Measurements from ENCODE around the gene LIN7C.

Gene LIN7C

DNA sequence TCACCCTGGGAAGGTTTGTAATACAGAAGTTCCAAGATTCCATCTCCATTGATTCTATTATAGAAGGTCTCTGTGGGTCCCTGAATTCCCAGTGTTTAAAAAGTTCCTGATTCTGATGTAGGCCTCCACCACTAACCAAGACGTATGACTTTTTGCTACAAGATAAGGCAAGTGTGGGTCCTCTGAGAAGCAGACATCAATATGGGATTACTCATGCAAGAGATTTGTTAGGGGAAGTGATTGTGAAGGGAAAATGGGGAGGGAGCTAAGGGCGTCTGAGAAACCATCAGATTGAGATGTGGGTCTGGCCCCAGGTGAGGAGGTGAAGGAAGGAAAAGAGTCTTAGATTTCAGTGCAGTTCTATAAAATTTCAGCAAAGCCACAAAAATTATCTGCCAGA is 23.8 kb downstream of the LIN7C start:
- Histone ChIP-seq H3K9me3 (ENCODE audit: control insufficient read depth, low read length) (no peaks in the 10 kb centered on the region), H3K27me3 (replicated peaks; ENCODE audit: control insufficient read depth, insufficient read depth, low read length) (no peaks in the 10 kb centered on the region), H3K36me3 (ENCODE audit: control insufficient read depth, insufficient read depth, low read length, severe bottlenecking) (no peaks in the 10 kb centered on the region), H3K9ac (ENCODE audit: low read length) (no peak overlapping the region), H3K4me3 (ENCODE audit: low read length) (no peak overlapping the region), H3K4me1 (ENCODE audit: control insufficient read depth, insufficient read depth, low read length) (peaks cover 9% of the 10 kb centered on the region)
- DNase-seq (ENCODE audit: low read depth) = no peak

DNA sequence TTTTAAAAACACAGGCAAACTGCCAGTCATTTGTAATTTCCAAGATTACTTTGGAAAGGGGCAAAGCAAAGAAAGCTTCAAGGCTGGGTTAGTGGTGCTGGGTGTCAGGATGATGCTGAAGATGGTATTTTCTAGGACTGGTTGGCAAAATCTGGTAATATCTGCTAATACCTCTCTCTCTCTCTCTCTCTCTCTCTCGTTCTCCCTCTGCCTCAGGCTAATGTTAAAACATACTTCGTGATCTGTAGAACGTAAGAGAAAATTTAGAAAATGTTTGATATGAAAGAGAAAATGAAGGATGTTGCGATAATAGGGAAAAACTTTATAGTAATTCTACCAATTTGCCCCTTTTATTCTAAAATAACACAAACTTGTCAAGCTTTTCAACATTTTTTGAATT is 24.6 kb downstream of the LIN7C start:
- Histone ChIP-seq H3K4me3 (ENCODE audit: low read length) (no peak overlapping the region), H3K36me3 (ENCODE audit: control insufficient read depth, insufficient read depth, low read length, severe bottlenecking) (no peaks in the 10 kb centered on the region), H3K9me3 (ENCODE audit: control insufficient read depth, low read length) (no peaks in the 10 kb centered on the region), H3K9ac (ENCODE audit: low read length) (no peak overlapping the region), H3K4me1 (ENCODE audit: control insufficient read depth, insufficient read depth, low read length) (peaks cover 9% of the 10 kb centered on the region), H3K27me3 (replicated peaks; ENCODE audit: control insufficient read depth, insufficient read depth, low read length) (no peaks in the 10 kb centered on the region)
- no peak for DNase-seq (ENCODE audit: low read depth)

DNA sequence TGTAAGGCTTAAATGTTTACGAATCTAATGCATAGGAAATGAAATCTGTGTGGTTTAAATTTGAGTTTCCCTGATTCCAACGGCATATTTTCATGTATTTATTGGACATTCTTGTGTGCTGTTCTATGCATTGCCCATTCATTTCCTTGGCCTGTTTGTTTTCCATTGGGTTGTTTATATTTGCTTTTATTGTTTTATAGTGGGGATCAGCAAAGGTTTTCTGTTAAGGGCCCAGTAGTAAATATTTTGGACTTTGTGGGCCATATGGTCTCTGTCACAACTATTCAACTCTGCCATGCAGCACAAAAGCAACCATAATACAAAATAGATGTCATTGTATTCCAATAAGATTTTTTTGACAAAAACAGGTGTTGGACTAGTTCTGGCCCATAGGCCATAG is 28.7 kb downstream of the LIN7C start:
- no peak overlapping the region for H3K4me3 ChIP-seq (ENCODE audit: low read length)
- DNase-seq (ENCODE audit: low read depth) = no peak
- no peaks in the 10 kb centered on the region for H3K9me3 ChIP-seq (ENCODE audit: control insufficient read depth, low read length)
- no peaks in the 10 kb centered on the region for H3K36me3 ChIP-seq (ENCODE audit: control insufficient read depth, insufficient read depth, low read length, severe bottlenecking)
- peaks cover 9% of the 10 kb centered on the region for H3K4me1 ChIP-seq (ENCODE audit: control insufficient read depth, insufficient read depth, low read length)
- H3K9ac ChIP-seq (ENCODE audit: low read length) = no peak overlapping the region
- H3K27me3 ChIP-seq (replicated peaks; ENCODE audit: control insufficient read depth, insufficient read depth, low read length) = no peaks in the 10 kb centered on the region

DNA sequence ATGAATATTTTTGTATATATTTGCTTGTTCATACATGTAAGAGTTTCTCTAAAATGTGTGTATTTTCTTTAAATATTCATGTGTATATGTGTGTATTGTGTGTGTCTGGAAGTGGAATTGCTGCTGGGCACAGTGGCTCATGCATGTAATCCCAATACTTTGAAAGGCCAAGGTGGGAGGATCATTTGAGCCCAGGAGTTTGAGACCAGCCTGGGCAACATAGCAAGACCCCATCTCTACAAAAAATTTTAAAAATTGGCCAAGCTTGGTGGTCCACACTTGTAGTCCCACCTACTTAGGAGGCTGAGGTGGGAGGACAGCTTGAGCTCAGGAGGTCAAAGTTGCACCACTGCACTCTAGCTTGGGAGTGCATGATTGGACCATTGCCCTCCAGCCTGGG is 29.3 kb downstream of the LIN7C start:
- H3K27me3 ChIP-seq (replicated peaks; ENCODE audit: control insufficient read depth, insufficient read depth, low read length) = no peaks in the 10 kb centered on the region
- H3K9ac ChIP-seq (ENCODE audit: low read length) = no peak overlapping the region
- no peak overlapping the region for H3K4me3 ChIP-seq (ENCODE audit: low read length)
- H3K9me3 ChIP-seq (ENCODE audit: control insufficient read depth, low read length) = no peaks in the 10 kb centered on the region
- H3K4me1 ChIP-seq (ENCODE audit: control insufficient read depth, insufficient read depth, low read length) = peaks cover 9% of the 10 kb centered on the region
- no peak for DNase-seq (ENCODE audit: low read depth)
- no peaks in the 10 kb centered on the region for H3K36me3 ChIP-seq (ENCODE audit: control insufficient read depth, insufficient read depth, low read length, severe bottlenecking)

DNA sequence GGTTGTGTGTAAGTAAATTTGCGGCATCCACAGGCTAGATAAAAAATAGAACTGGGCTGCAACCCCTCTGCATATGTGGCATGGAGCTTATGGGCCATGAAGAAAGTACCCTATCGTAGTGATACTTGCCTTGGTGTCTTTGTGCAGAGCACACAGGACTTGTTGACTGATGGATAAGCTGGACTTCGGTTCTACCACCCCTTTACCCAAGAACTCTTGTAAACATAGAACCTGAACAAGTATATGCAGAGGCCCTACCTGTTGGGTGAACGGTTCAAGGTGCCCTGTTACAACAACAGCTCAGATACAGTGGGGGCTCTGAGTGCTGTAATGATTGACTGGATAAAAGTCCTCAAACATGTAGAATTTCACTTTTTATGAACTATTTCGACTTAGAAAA is 30.9 kb downstream of the LIN7C start:
- DNase-seq (ENCODE audit: low read depth) = no peak
- Histone ChIP-seq H3K36me3 (ENCODE audit: control insufficient read depth, insufficient read depth, low read length, severe bottlenecking) (no peaks in the 10 kb centered on the region), H3K9me3 (ENCODE audit: control insufficient read depth, low read length) (no peaks in the 10 kb centered on the region), H3K4me1 (ENCODE audit: control insufficient read depth, insufficient read depth, low read length) (peaks cover 10% of the 10 kb centered on the region), H3K4me3 (ENCODE audit: low read length) (no peak overlapping the region), H3K27me3 (replicated peaks; ENCODE audit: control insufficient read depth, insufficient read depth, low read length) (no peaks in the 10 kb centered on the region), H3K9ac (ENCODE audit: low read length) (no peak overlapping the region)

DNA sequence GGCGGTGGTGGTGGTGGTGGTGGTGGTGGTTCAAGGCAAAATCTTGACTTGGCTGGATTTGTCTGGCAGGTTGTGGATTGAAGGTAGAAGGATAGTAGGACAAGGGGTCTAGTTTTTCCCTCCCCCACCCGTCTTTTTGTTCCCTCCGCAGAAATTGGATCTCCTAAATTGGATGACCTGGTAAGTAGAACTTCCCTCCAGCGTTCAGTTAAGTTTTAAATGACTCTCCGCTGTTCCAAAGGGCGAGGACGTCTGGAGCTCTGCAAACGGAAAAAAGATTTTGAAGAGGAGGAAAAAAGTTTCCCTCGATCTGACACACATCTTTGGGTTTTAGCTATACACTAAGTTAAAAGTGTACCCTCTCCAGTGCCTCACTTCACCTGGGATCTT is 33.6 kb downstream of the LIN7C start:
- Histone ChIP-seq H3K9me3 (ENCODE audit: control insufficient read depth, low read length) (no peaks in the 10 kb centered on the region), H3K36me3 (ENCODE audit: control insufficient read depth, insufficient read depth, low read length, severe bottlenecking) (no peaks in the 10 kb centered on the region), H3K9ac (ENCODE audit: low read length) (peak overlapping the region; percentile 19), H3K4me3 (ENCODE audit: low read length) (peak overlapping the region; percentile 92), H3K27me3 (replicated peaks; ENCODE audit: control insufficient read depth, insufficient read depth, low read length) (no peaks in the 10 kb centered on the region), H3K4me1 (ENCODE audit: control insufficient read depth, insufficient read depth, low read length) (peaks cover 35% of the 10 kb centered on the region)
- DNase-seq (ENCODE audit: low read depth) = peak; percentile 58

- no peaks in the 10 kb centered on the region for H3K36me3 ChIP-seq (ENCODE audit: control insufficient read depth, insufficient read depth, low read length, severe bottlenecking)
- H3K4me3 ChIP-seq (ENCODE audit: low read length) = peak within 1 kb of the TSS; percentile 92
- no peaks in the 10 kb centered on the region for H3K27me3 ChIP-seq (replicated peaks; ENCODE audit: control insufficient read depth, insufficient read depth, low read length)
- DNase-seq (ENCODE audit: low read depth) = peak; percentile 97
- H3K9ac ChIP-seq (ENCODE audit: low read length) = peak within 1 kb of the TSS; percentile 88
- peaks cover 36% of the 10 kb centered on the region for H3K4me1 ChIP-seq (ENCODE audit: control insufficient read depth, insufficient read depth, low read length)
- no peaks in the 10 kb centered on the region for H3K9me3 ChIP-seq (ENCODE audit: control insufficient read depth, low read length)
Observed at GRCh38 chr11:27472398-27473016, 34.1 kb downstream of the LIN7C start, which contains the start of gene LGR4. Gene LGR4, minus strand, starts transcription at chr11:27472790. Its CDS starts 488 bp downstream, at chr11:27472302.

- Histone ChIP-seq H3K4me3 (ENCODE audit: low read length) (peak overlapping the region; percentile 92), H3K9me3 (ENCODE audit: control insufficient read depth, low read length) (no peaks in the 10 kb centered on the region), H3K27me3 (replicated peaks; ENCODE audit: control insufficient read depth, insufficient read depth, low read length) (no peaks in the 10 kb centered on the region), H3K9ac (ENCODE audit: low read length) (peak overlapping the region; percentile 88), H3K4me1 (ENCODE audit: control insufficient read depth, insufficient read depth, low read length) (peaks cover 36% of the 10 kb centered on the region), H3K36me3 (ENCODE audit: control insufficient read depth, insufficient read depth, low read length, severe bottlenecking) (no peaks in the 10 kb centered on the region)
- peak; percentile 59 for DNase-seq (ENCODE audit: low read depth)
Observed at GRCh38 chr11:27471589-27472397, 34.8 kb downstream of the LIN7C start.

DNA sequence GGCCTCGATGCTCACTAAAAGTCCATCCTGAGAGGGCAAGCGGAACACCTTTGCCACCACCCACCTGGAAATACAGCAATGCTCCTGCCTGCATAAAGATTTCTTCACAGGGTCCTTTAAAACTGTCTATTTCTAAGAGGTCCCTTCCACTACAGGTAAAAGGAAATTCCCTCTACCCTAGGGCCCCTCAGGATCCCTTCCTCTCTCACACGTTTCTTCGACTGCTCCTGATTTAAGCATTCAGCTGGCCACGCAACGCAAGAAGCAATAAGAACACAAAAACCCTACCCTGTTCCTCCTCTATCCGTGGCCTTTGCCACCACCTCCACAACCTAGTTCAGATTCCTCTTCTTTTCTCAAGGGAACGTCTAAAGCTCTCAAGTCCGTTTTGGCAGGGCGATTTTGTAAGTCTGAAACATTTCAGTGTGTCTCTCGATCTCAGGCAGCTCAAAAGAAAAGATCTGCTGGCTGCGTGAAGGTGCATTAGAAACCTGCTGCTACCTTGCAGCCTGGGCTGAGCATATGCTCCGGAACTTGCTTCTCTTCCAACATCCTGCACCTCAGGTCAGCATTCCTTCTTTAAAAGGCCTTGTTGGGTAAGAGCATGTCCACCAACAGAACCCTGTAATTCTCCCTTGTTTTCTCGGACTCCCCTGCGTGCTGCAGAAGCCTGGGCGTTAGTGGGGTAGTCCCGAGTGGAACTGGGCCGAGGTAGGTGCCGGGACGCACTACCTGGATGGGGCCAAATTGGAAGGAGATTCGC is 35.6 kb downstream of the LIN7C start:
- H3K9me3 ChIP-seq (ENCODE audit: control insufficient read depth, low read length) = no peaks in the 10 kb centered on the region
- H3K4me1 ChIP-seq (ENCODE audit: control insufficient read depth, insufficient read depth, low read length) = peaks cover 36% of the 10 kb centered on the region
- H3K27me3 ChIP-seq (replicated peaks; ENCODE audit: control insufficient read depth, insufficient read depth, low read length) = no peaks in the 10 kb centered on the region
- DNase-seq (ENCODE audit: low read depth) = peak; percentile 31
- H3K4me3 ChIP-seq (ENCODE audit: low read length) = peak overlapping the region; percentile 92
- peak overlapping the region; percentile 87 for H3K9ac ChIP-seq (ENCODE audit: low read length)
- no peaks in the 10 kb centered on the region for H3K36me3 ChIP-seq (ENCODE audit: control insufficient read depth, insufficient read depth, low read length, severe bottlenecking)

DNA sequence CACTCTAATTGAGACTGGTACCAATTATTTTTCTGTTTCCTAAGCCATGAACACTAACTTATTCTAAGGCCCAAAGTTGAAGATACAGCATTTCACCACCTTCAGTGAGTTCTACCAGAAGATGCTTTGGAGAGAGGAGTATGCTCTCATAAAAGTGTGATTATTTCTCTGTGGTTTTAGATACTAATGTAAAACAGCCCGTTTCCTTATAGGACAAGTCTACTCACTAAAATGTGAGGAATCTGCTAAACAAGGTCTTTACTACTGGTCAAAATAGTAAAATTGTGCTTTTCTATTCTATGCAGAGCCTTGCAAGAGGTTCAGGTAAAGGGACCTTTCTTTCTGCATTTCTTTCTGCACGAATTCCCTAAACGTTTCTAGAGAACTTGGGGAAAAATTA is 36.4 kb downstream of the LIN7C start:
- no peaks in the 10 kb centered on the region for H3K27me3 ChIP-seq (replicated peaks; ENCODE audit: control insufficient read depth, insufficient read depth, low read length)
- peak overlapping the region; percentile 92 for H3K4me3 ChIP-seq (ENCODE audit: low read length)
- DNase-seq (ENCODE audit: low read depth) = no peak
- H3K9ac ChIP-seq (ENCODE audit: low read length) = no peak overlapping the region
- H3K4me1 ChIP-seq (ENCODE audit: control insufficient read depth, insufficient read depth, low read length) = peaks cover 36% of the 10 kb centered on the region
- H3K9me3 ChIP-seq (ENCODE audit: control insufficient read depth, low read length) = no peaks in the 10 kb centered on the region
- no peaks in the 10 kb centered on the region for H3K36me3 ChIP-seq (ENCODE audit: control insufficient read depth, insufficient read depth, low read length, severe bottlenecking)

DNA sequence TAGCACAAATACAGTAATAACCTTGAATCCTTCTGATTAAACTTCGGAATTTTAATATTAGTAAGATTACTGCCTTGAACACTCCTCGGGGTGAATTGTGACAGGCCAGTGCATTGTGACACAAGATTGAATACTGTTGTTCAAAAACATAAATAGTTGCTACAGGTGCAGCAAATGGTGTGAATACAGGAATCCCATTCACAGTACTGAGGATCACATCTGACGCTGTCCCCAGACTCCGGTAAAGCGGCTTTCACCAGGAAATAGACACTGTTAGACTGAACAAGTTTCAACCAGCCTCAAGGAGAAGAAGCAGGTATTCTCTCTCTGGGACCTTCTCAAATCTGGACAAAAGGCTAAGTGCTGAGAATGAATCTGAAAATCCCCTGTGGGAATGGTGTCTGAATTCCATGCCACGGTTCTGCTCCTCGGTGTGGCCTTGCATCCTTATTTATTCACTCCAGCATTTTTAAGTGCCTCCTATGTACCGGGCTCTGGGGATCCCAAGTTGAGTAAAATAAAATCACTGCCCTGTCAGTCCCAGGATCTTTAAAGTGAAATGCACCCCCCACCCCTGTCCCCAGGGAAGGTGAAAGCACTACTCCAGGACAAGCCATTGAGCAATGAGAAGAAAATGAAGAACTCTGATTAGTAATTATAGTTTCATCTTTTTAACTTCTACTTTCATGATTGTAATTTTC is 37.4 kb downstream of the LIN7C start:
- no peak overlapping the region for H3K9ac ChIP-seq (ENCODE audit: low read length)
- H3K36me3 ChIP-seq (ENCODE audit: control insufficient read depth, insufficient read depth, low read length, severe bottlenecking) = no peaks in the 10 kb centered on the region
- H3K27me3 ChIP-seq (replicated peaks; ENCODE audit: control insufficient read depth, insufficient read depth, low read length) = no peaks in the 10 kb centered on the region
- no peaks in the 10 kb centered on the region for H3K9me3 ChIP-seq (ENCODE audit: control insufficient read depth, low read length)
- H3K4me1 ChIP-seq (ENCODE audit: control insufficient read depth, insufficient read depth, low read length) = peaks cover 42% of the 10 kb centered on the region
- H3K4me3 ChIP-seq (ENCODE audit: low read length) = peak overlapping the region; percentile 92
- peak; percentile 42 for DNase-seq (ENCODE audit: low read depth)

All from adipocyte (in vitro differentiated cells).